ENCODE measurements around the gene KIF1B.

KIF1B gene, protein sequence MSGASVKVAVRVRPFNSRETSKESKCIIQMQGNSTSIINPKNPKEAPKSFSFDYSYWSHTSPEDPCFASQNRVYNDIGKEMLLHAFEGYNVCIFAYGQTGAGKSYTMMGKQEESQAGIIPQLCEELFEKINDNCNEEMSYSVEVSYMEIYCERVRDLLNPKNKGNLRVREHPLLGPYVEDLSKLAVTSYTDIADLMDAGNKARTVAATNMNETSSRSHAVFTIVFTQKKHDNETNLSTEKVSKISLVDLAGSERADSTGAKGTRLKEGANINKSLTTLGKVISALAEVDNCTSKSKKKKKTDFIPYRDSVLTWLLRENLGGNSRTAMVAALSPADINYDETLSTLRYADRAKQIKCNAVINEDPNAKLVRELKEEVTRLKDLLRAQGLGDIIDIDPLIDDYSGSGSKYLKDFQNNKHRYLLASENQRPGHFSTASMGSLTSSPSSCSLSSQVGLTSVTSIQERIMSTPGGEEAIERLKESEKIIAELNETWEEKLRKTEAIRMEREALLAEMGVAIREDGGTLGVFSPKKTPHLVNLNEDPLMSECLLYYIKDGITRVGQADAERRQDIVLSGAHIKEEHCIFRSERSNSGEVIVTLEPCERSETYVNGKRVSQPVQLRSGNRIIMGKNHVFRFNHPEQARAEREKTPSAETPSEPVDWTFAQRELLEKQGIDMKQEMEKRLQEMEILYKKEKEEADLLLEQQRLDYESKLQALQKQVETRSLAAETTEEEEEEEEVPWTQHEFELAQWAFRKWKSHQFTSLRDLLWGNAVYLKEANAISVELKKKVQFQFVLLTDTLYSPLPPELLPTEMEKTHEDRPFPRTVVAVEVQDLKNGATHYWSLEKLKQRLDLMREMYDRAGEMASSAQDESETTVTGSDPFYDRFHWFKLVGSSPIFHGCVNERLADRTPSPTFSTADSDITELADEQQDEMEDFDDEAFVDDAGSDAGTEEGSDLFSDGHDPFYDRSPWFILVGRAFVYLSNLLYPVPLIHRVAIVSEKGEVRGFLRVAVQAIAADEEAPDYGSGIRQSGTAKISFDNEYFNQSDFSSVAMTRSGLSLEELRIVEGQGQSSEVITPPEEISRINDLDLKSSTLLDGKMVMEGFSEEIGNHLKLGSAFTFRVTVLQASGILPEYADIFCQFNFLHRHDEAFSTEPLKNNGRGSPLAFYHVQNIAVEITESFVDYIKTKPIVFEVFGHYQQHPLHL (N-terminal part only)

GRCh38 chr1:10209905-10210810 is at the start of gene KIF1B:
Gene KIF1B, plus strand, starts transcription at chr1:10210570. Its CDS starts 21,759 bp downstream, at chr1:10232329.
- DNase-seq: peak; percentile 100

DNA sequence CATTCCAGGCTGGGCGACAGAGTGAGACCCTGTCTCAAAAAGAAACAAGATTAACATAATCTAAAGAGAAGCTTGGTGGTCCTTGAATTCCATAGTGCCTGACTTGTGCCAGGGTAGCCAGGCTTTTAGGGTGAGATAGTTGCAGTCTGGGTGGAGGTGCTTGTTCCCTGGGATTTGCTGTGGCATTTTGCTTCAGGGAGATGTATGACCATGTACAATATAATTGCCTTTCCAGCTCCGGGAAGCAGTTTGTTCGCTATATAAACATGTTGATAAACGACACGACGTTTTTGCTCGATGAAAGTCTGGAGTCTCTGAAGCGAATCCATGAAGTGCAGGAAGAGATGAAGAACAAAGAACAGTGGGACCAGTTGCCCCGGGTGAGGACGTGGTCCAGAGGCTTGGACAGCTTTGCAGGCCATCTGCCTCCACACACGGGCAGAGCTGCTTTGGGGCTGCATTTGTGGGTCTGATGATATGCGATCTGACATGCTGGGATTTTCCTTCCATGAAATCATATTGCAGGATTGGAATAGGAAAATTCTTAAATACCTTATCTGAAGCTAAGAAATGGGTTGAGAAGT is 49.4 kb upstream of the KIF1B start:
- no peak for DNase-seq

DNA sequence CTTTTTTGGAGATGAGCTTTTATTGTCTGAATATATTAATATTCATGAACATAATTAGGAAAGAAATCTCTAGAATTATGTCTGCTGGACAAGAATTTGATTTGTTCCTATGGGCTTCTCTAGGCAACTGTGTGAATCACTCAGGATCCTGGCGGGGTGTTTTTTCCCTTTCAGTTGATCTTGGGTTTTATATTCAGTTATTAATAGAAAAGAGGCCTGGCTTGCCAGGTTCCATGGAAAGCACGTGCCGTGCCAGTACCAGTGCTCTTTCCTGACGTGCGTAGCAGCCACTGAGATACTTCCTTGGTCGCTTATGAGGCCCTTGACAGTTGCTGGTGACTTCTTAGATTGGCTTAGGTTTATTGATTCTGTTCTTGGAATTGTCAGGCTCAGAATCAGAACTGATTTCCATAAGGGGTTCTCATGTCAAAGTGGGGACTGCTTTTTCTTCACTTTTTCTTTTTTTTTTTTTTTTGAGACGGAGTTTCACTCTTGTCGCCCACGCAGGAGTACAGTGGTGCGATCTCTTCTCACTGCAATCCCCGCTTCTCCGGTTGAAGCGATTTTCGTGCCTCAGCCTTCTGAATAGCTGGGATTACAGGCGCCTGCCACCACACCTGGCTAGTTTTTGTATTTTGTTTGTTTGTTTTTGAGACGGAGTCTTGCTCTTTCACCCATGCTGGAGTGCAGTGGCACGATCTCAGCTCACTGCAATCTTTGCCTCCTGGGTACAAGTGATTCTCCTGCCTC is 48.7 kb upstream of the KIF1B start:
- no peak for DNase-seq

GRCh38 chr1:10168912-10169514 is 41.4 kb upstream of the KIF1B start:
- DNase-seq: no peak

DNA sequence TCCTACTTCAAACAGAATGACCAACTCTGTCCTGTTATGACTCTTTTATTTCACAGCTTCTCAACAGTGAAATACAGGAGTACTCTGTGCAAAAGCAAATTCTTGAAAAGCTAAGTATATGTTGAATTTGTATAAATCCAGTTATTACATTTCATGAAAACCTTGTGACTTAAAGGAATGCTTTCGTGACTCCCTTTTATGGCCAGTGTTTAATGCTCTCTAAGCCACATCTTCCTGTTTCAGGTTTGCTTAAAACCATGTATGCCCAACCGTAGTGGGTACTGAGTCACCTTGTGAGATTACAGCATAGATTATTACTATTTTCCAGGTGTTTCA is 40.2 kb upstream of the KIF1B start:
- no peak for DNase-seq

DNA sequence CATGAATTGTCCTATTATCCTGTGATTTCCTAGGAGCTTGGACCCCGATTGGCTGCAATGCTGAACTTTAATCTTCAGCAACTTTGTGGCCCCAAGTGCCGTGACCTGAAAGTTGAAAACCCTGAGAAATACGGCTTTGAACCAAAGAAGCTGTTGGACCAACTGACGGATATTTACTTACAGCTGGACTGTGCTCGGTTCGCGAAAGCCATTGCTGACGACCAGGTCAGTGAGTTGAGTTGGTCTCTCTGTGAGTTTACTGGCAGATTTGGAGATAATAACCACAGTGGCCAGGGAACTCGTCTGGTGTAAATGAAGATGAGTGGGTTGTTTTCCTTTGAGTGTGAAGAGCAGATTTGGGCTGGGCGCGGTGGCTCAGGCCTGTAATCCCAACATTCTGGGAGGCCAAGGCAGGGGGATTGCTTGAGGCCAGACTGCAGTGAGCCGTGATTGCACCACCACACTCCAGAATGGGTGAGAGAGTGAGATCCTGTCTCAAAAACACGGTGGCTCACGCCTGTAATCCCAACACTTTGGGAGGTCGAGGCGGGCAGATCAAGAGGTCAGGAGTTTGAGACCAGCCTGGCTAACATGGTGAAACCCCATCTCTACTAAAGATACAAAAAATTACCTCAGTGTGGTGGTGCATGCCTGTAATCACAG is 39.1 kb upstream of the KIF1B start:
- no peak for DNase-seq

- no peak for DNase-seq
Measured at GRCh38 chr1:10171995-10172669, 38.2 kb upstream of the KIF1B start.

- no peak for DNase-seq
Measured at GRCh38 chr1:10173582-10173981, 36.8 kb upstream of the KIF1B start.

DNA sequence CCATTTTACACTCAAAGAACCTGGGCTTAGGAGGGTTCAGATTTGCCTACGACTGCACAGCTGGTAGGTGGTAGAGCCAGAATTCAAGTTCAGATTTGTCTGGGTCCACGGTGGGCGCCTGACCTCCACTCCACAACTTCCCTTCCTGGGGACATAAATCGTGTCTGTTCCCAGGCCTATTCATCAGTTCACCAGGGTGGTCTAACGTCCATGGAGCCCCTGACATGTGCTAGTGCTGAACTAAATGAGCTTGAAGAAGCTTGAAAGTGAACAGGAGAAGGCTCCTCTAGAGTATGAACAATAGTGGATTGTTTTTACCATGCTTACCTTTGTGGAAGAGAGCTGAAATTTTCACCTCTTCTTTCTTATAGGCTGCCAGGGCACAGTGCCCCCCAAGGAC is 32.5 kb upstream of the KIF1B start:
- no peak for DNase-seq

DNA sequence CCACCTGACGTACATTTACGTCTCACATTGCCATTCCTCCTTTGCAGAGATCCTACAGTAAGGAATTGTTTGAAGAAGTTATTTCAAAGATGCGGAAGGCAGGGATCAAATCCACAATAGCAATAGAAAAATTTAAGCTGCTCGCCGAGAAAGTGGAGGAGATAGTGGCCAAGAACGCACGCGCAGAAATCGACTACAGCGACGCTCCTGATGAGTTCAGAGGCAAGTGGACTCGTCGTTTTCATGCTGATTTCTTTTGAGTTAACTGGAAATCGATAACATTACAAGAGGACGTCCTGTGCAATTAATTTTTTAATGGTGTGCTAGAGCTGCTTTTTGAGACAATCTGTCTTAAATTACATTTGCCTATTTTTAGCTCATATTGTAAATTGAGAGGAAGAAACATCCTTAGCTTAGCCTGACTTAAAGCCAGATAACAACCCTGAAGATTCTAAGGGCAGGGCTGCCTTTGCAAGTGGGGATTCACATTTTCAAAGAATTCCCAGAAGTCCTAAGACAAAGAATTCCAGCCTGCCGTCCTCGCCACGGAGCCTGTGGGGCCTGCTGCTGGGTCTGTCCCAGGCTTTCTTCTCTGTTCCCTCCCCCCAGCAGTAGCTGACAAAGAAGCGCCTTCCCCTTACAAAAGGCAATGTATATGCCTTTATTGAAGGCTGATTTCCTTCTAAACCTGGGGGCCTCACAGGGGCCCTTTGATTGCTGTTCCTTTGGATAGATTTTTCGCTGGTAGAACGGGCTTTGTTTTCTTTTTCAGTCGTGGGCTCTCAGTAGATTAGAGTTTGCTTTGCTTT is 31.6 kb upstream of the KIF1B start:
- DNase-seq: no peak

DNA sequence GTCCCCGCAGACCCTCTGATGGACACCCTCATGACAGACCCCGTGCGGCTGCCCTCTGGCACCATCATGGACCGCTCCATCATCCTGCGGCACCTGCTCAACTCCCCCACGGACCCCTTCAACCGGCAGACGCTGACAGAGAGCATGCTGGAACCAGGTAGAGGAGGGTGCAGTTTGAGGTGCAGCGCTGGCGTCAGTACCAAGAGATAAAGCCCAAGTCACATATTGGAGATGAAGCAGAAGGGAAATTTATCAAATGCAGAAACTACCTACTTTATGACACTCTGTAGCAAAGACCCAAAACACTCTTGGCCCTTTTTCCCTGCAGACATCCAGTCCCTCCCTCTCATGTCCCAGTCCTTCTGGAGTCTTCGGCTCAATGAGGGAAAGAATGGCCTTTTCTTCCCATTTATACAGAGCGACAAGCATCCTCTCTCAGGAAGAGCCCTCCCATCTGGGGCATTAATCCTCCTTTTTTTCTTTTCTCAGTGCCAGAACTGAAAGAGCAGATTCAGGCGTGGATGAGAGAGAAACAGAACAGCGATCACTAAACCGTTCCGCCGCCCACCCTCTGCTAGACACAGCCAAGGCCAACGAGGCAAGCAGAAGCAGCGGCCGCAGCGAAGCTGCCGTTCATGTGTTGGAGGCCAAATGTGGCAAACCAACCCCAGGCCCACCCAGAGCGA is 30.8 kb upstream of the KIF1B start:
- no peak for DNase-seq

DNA sequence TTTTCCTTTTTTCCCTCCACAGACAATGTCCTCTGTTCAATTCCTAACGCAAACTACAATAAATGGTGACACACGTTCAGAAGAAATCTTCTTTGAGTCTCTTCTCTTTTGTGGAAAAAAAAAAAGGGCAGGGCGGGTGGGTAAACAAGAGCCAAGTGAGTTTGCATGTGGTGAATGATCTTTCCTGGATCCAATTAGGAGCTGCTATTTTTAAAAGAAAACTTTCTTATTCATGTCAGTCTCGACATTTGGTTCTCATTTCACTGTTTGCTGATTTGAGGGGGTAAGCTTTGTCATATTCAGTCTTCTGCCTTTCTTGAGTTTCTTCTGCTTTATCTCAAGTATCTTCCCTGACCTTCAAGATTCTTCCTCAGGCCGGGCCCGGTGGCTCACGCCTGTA is 29.2 kb upstream of the KIF1B start:
- no peak for DNase-seq

DNA sequence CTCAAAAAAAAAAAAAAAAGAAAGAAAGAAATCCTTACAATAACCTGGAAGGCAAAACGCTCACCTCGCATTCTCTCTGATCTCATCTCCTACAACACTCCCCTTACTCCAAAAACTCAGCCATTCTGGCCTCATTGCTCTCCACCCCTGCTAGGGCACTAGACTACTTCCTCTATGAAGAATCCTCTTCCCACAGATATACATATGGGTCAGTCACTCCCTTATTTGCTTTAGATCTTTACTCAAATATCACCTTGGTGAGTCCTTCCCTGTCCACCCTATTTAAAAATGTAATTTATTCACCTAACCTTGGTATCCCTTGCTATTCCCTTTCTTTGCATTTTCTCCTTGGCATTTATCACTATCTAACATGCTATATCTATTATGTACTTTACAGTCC is 24.6 kb upstream of the KIF1B start:
- no peak for DNase-seq

DNA sequence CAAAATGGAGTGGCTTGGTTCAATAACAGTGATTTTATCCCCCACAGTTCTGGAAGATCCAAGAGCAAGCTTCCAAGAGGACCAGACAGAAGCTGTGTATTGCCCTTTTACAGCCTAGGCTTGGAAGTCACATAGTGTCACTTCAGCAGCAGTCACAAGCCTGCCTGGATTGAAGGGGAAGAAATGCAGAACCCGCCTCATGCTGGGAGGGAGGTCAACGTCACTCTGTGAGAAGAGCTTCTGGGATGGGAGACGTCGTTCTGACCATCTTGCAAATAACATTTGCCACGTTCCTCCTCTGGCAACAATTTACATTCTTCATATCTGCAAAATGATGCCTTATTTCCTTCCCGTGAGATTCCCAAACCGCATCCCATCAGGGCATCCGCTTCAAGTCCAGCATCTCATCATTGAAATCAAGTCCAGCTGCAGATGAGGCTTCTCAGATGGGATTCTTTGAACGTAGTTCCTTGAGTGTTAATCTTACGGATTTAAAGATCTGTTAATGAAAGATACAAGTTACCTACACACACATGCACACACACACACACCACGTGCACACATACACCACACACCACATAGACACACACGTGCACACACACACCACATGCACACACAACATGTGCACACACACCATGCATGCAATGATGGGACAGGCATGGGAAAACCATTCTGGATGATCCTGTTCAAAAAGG is 23.9 kb upstream of the KIF1B start:
- no peak for DNase-seq

DNA sequence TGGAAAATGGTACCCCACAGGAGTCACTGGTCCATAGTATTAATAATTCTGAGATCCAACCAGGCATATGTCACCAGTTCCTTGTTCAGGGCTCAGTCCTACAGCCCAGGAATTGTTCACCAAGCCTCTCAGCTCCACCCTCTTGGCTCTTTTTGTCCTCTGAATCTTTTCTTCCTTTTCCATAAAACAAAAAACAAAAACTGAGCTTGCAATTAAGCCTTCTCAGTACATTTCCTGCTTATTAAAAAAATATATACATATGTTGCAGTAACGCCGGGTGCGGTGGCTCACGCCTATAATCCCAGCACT is 23.4 kb upstream of the KIF1B start:
- DNase-seq: no peak

- no peak for DNase-seq
Measured at GRCh38 chr1:10188133-10188650, 22.2 kb upstream of the KIF1B start.

GRCh38 chr1:10189659-10190058 is 20.7 kb upstream of the KIF1B start:
- no peak for DNase-seq

Data from right forelimb (tissue), 1 donor.